Karpas-422 (cell line): ENCODE measurements around the gene FBXW5. TPM values are rescaled to one million over a fixed set of nuclear protein-coding genes. Genes with fewer than 3 reads are reported as not detected.

Experiments
- DNase-seq: peaks from one replicate; pipeline ENCODE4 v3.0.0-alpha.2; 2015
- H2AFZ ChIP-seq: fragments of 200-600 bp; sonication (generic); 2 replicates; pipeline ENCODE4 v1.6.1; 2014; ENCODE audit warnings: antibody characterized with exemption, low read length, mixed read lengths
- H3K27ac ChIP-seq: fragments of 200-600 bp; sonication (generic); 2 replicates; pipeline ENCODE4 v1.5.1; 2014; ENCODE audit warnings: mild to moderate bottlenecking, low read length, moderate library complexity
- H3K27me3 ChIP-seq: fragments of 200-600 bp; sonication (generic); 2 replicates; pipeline ENCODE4 v1.6.1; 2014; ENCODE audit warnings: low read length, mixed read lengths
- H3K36me3 ChIP-seq: fragments of 200-600 bp; sonication (generic); 2 replicates; pipeline ENCODE4 v1.6.1; 2014; ENCODE audit warnings: low read length, mixed read lengths; ENCODE audit not compliant: insufficient read depth
- H3K4me1 ChIP-seq: fragments of 200-600 bp; sonication (generic); 2 replicates; pipeline ENCODE4 v1.6.1; 2014; ENCODE audit warnings: mild to moderate bottlenecking, low read length, mixed read lengths
- H3K4me2 ChIP-seq: fragments of 200-600 bp; sonication (generic); 2 replicates; pipeline ENCODE4 v1.6.1; 2014; ENCODE audit warnings: low read length, low read depth, mild to moderate bottlenecking; ENCODE audit not compliant: poor library complexity, severe bottlenecking
- H3K4me3 ChIP-seq: fragments of 200-600 bp; sonication (generic); 2 replicates; pipeline ENCODE4 v1.5.1; 2014; ENCODE audit warnings: mild to moderate bottlenecking, antibody characterized with exemption, low read length, mixed read lengths
- H3K79me2 ChIP-seq: fragments of 200-600 bp; sonication (generic); 2 replicates; pipeline ENCODE4 v1.6.1; 2014; ENCODE audit warnings: mild to moderate bottlenecking, low read length, mixed read lengths
- H3K9ac ChIP-seq: fragments of 200-600 bp; sonication (generic); 2 replicates; pipeline ENCODE4 v1.6.0; 2014; ENCODE audit warnings: low read length
- H3K9me2 ChIP-seq: fragments of 200-600 bp; sonication (generic), shearing (Covaris generic); replicated peaks from 2 replicates; pipeline ENCODE4 v1.6.0; 2014; ENCODE audit warnings: mild to moderate bottlenecking, low read length, moderate library complexity; ENCODE audit not compliant: insufficient read depth
- H3K9me3 ChIP-seq: fragments of 300-700, 200-600 bp; sonication (generic); 2 replicates; pipeline ENCODE4 v1.6.1; 2014; ENCODE audit warnings: low read length, mixed read lengths
- H4K20me1 ChIP-seq: fragments of 200-600 bp; sonication (generic); 2 replicates; pipeline ENCODE4 v1.6.1; 2014; ENCODE audit warnings: mild to moderate bottlenecking, antibody characterized with exemption, low read length, low read depth; ENCODE audit not compliant: insufficient read depth
- total RNA-seq: library from RNA; depleted of rRNA; stranded (reverse); fragments of >200 nt; shearing (Covaris generic); gene quantifications from 2 replicates; pipeline ENCODE4 v1.2.3, GENCODE V29; 2014; ENCODE audit warnings: low replicate concordance

FBXW5 gene
- total RNA-seq, 1 experiment from 2014 or later: 37.3 TPM

GRCh38 chr9:136915632-136916329, 28.8 kb downstream of the FBXW5 start:
- Histone ChIP-seq H3K27ac (no peak overlapping the region), H3K9me3 (no peaks in the 10 kb centered on the region), H3K36me3 (0 out of 2 replicates have a peak, but pooled peaks cover 8% of the 10 kb centered on the region), H3K4me2 (no peak overlapping the region), H3K27me3 (no peaks in the 10 kb centered on the region), H4K20me1 (no peaks in the 10 kb centered on the region), H2AFZ (no peak overlapping the region), H3K4me3 (no peak overlapping the region), H3K9me2 (no peaks in the 10 kb centered on the region), H3K79me2 (no peaks in the 10 kb centered on the region), H3K4me1 (no peaks in the 10 kb centered on the region), H3K9ac (no peak overlapping the region)
- DNase-seq: no peak

GRCh38 chr9:136913701-136914438, 30.7 kb downstream of the FBXW5 start:
- no peak overlapping the region for H2AFZ ChIP-seq
- H3K27ac ChIP-seq: no peak overlapping the region
- no peaks in the 10 kb centered on the region for H3K79me2 ChIP-seq
- no peak overlapping the region for H3K9ac ChIP-seq
- H3K36me3 ChIP-seq: 0 out of 2 replicates have a peak, but pooled peaks cover 13% of the 10 kb centered on the region
- H3K27me3 ChIP-seq: no peaks in the 10 kb centered on the region
- no peaks in the 10 kb centered on the region for H4K20me1 ChIP-seq
- H3K4me2 ChIP-seq: no peak overlapping the region
- no peak overlapping the region for H3K4me3 ChIP-seq
- DNase-seq: no peak
- H3K9me2 ChIP-seq: no peaks in the 10 kb centered on the region
- H3K9me3 ChIP-seq: no peaks in the 10 kb centered on the region
- H3K4me1 ChIP-seq: no peaks in the 10 kb centered on the region

- Histone ChIP-seq H4K20me1 (no peaks in the 10 kb centered on the region), H2AFZ (no peak overlapping the region), H3K4me2 (no peak overlapping the region), H3K27me3 (no peaks in the 10 kb centered on the region), H3K27ac (no peak overlapping the region), H3K9ac (no peak overlapping the region), H3K9me2 (no peaks in the 10 kb centered on the region), H3K9me3 (no peaks in the 10 kb centered on the region), H3K4me3 (no peak overlapping the region), H3K79me2 (no peaks in the 10 kb centered on the region), H3K4me1 (no peaks in the 10 kb centered on the region), H3K36me3 (0 out of 2 replicates have a peak, but pooled peaks cover 9% of the 10 kb centered on the region)
- no peak for DNase-seq
Measured at GRCh38 chr9:136910901-136911245, 33.7 kb downstream of the FBXW5 start.

- Histone ChIP-seq H3K4me2 (no peak overlapping the region), H3K4me3 (no peak overlapping the region), H3K27ac (no peak overlapping the region), H2AFZ (no peak overlapping the region), H3K9ac (no peak overlapping the region), H3K4me1 (no peaks in the 10 kb centered on the region), H3K9me3 (no peaks in the 10 kb centered on the region), H3K36me3 (peaks cover 11% of the 10 kb centered on the region), H3K9me2 (no peaks in the 10 kb centered on the region), H3K27me3 (no peaks in the 10 kb centered on the region), H4K20me1 (no peaks in the 10 kb centered on the region), H3K79me2 (no peaks in the 10 kb centered on the region)
- no peak for DNase-seq
Measured at GRCh38 chr9:136910197-136910900, 34.2 kb downstream of the FBXW5 start.

GRCh38 chr9:136907011-136907914, 37.3 kb downstream of the FBXW5 start:
- Histone ChIP-seq H4K20me1 (no peaks in the 10 kb centered on the region), H3K27me3 (no peaks in the 10 kb centered on the region), H3K79me2 (peaks cover 4% of the 10 kb centered on the region; the same call in 1 of the 2 replicates), H3K4me3 (no peak overlapping the region), H3K36me3 (peaks cover 20% of the 10 kb centered on the region), H3K9ac (no peak overlapping the region), H3K27ac (no peak overlapping the region), H3K9me2 (no peaks in the 10 kb centered on the region), H3K9me3 (no peaks in the 10 kb centered on the region), H3K4me2 (no peak overlapping the region), H2AFZ (no peak overlapping the region), H3K4me1 (no peaks in the 10 kb centered on the region)
- DNase-seq: no peak

- Histone ChIP-seq H3K4me1 (no peaks in the 10 kb centered on the region), H3K27me3 (no peaks in the 10 kb centered on the region), H3K9me3 (no peaks in the 10 kb centered on the region), H3K9ac (no peak overlapping the region), H3K4me3 (no peak overlapping the region), H3K79me2 (peaks cover 4% of the 10 kb centered on the region; the same call in 1 of the 2 replicates), H3K4me2 (no peak overlapping the region), H3K36me3 (peaks cover 30% of the 10 kb centered on the region), H4K20me1 (no peaks in the 10 kb centered on the region), H2AFZ (no peak overlapping the region), H3K27ac (no peak overlapping the region), H3K9me2 (no peaks in the 10 kb centered on the region)
- DNase-seq: no peak
Measured at GRCh38 chr9:136906266-136906665, 38.3 kb downstream of the FBXW5 start.

- Histone ChIP-seq H2AFZ (no peak overlapping the region), H3K4me1 (no peaks in the 10 kb centered on the region), H3K36me3 (peaks cover 42% of the 10 kb centered on the region), H3K27me3 (no peaks in the 10 kb centered on the region), H3K9me2 (no peaks in the 10 kb centered on the region), H4K20me1 (no peaks in the 10 kb centered on the region; the same call in 1 of the 2 replicates), H3K9me3 (no peaks in the 10 kb centered on the region), H3K4me3 (no peak overlapping the region), H3K79me2 (peaks cover 7% of the 10 kb centered on the region; the same call in 1 of the 2 replicates), H3K9ac (no peak overlapping the region), H3K4me2 (no peak overlapping the region), H3K27ac (no peak overlapping the region)
- DNase-seq: no peak
Measured at GRCh38 chr9:136903041-136903554, 41.4 kb downstream of the FBXW5 start.
